Measurements from ENCODE around the gene TSPO2. TPM values are rescaled to one million over a fixed set of nuclear protein-coding genes. Genes with fewer than 3 reads are reported as not detected.

The TSPO2 gene
- total and polyA plus RNA-seq, 2 of the 13 experiments (the other 11 are each of a cell fraction or from before 2014, with no cell fraction given), result 0.55 TPM; not detected in 1

DNA sequence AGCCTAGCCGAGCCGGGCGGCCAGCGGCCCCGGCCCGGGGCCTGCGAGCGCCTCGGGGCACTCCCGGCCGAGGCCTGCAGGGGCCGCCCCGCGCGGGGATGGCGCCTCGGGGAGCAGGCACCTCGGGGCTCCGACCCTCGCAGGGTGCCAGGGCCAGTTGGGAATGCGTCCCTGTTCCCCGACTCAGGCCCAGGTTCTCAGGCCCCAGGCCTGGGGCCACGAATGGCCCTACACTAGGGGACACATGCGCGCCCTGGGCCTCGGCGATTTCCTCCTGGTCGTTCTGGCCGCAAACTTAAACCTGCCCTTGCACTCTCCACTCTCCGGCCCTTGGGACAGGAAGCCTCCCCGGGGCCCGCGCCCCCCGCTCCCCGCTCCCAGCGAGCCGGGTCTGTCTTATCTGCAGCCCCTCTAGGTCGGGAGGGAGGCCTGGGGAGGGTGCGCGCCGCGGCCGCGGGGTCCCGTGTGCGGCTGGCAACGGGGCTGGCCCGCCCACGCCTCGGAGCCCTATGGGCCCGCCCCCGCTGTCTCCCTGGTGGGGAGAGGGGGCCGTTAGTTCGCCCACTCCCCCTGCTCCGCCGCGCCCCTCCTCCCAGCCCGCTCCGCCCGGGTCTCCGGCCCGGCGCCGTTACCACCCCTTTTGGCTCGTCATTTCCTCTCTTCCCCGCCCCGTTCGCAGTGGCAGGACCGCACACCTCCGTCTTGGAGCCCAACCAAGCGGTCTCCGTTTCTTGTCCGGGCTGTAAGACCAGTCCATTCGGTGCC lies 31.1 kb downstream of the TSPO2 start (continued):
- TF ChIP-seq, protein P1, sequence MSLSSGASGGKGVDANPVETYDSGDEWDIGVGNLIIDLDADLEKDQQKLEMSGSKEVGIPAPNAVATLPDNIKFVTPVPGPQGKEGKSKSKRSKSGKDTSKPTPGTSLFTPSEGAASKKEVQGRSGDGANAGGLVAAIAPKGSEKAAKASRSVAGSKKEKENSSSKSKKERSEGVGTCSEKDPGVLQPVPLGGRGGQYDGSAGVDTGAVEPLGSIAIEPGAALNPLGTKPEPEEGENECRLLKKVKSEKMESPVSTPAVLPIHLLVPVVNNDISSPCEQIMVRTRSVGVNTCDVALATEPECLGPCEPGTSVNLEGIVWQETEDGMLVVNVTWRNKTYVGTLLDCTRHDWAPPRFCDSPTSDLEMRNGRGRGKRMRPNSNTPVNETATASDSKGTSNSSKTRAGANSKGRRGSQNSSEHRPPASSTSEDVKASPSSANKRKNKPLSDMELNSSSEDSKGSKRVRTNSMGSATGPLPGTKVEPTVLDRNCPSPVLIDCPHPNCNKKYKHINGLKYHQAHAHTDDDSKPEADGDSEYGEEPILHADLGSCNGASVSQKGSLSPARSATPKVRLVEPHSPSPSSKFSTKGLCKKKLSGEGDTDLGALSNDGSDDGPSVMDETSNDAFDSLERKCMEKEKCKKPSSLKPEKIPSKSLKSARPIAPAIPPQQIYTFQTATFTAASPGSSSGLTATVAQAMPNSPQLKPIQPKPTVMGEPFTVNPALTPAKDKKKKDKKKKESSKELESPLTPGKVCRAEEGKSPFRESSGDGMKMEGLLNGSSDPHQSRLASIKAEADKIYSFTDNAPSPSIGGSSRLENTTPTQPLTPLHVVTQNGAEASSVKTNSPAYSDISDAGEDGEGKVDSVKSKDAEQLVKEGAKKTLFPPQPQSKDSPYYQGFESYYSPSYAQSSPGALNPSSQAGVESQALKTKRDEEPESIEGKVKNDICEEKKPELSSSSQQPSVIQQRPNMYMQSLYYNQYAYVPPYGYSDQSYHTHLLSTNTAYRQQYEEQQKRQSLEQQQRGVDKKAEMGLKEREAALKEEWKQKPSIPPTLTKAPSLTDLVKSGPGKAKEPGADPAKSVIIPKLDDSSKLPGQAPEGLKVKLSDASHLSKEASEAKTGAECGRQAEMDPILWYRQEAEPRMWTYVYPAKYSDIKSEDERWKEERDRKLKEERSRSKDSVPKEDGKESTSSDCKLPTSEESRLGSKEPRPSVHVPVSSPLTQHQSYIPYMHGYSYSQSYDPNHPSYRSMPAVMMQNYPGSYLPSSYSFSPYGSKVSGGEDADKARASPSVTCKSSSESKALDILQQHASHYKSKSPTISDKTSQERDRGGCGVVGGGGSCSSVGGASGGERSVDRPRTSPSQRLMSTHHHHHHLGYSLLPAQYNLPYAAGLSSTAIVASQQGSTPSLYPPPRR (CRISPR knock-in tag; IDR thresholded peaks at IDR 0.05; ENCODE audit: borderline replicate concordance), result no peak; the same call in 1 of the 2 replicates
- TF ChIP-seq ERF (CRISPR knock-in tag; IDR thresholded peaks at IDR 0.05) (peak; percentile 72; the same call in 1 of the 2 replicates), NFIB (CRISPR knock-in tag; IDR thresholded peaks at IDR 0.05; ENCODE audit: borderline replicate concordance) (no peak), XRCC5 (optimal IDR thresholded peaks at IDR 0.05; ENCODE audit: low read length) (peak; percentile 6), ZNF883 (CRISPR knock-in tag; IDR thresholded peaks at IDR 0.05; ENCODE audit: not compliant biosample characterization) (no peak), SIN3A (IDR thresholded peaks at IDR 0.05; ENCODE audit: borderline replicate concordance, low read depth, low read length) (peak; percentile 78; the same call in 1 of the 2 replicates), NR2F6 (IDR thresholded peaks at IDR 0.05) (no peak), NR2F6 (CRISPR knock-in tag; IDR thresholded peaks at IDR 0.05) (0 out of 2 replicates have a peak, but pooled peaks have one; percentile 6), ZNF639 (CRISPR knock-in tag; conservative IDR thresholded peaks at IDR 0.05) (peak; percentile 99), ZNF549 (CRISPR knock-in tag; IDR thresholded peaks at IDR 0.05) (no peak), PHF21A (CRISPR knock-in tag; IDR thresholded peaks at IDR 0.05) (no peak; the same call in 1 of the 2 replicates), DNMT1 (CRISPR knock-in tag; IDR thresholded peaks at IDR 0.05) (no peak; the same call in 1 of the 2 replicates), ATF2 (CRISPR knock-in tag; IDR thresholded peaks at IDR 0.05) (no peak; the same call in none of the 2 replicates), HMG20A (CRISPR knock-in tag; IDR thresholded peaks at IDR 0.05; ENCODE audit: borderline replicate concordance) (no peak), ZFP62 (CRISPR knock-in tag; IDR thresholded peaks at IDR 0.05) (peak; percentile 13; the same call in 1 of the 2 replicates), ZNF576 (CRISPR knock-in tag; IDR thresholded peaks at IDR 0.05) (0 out of 2 replicates have a peak, but pooled peaks have one; percentile 17), SNAPC5 (CRISPR knock-in tag; IDR thresholded peaks at IDR 0.05; ENCODE audit: borderline replicate concordance) (peak; percentile 21; the same call in 1 of the 2 replicates)
- TF ChIP-seq, protein P2, sequence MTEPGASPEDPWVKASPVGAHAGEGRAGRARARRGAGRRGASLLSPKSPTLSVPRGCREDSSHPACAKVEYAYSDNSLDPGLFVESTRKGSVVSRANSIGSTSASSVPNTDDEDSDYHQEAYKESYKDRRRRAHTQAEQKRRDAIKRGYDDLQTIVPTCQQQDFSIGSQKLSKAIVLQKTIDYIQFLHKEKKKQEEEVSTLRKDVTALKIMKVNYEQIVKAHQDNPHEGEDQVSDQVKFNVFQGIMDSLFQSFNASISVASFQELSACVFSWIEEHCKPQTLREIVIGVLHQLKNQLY (CRISPR knock-in tag; IDR thresholded peaks at IDR 0.05), result no peak

Data from HepG2 (cell line).